Right lung (tissue), 10 donors: ENCODE measurements around the gene SOX15. TPM values are rescaled to one million over a fixed set of nuclear protein-coding genes. Genes with fewer than 3 reads are reported as not detected.
A peak's percentile ranks its signal among the peaks of the same experiment; 100 is the strongest.
"Not testable (repeated sequence)": the region's sequence is repeated elsewhere in the genome, so short reads cannot be mapped to it uniquely, and the experiment has no call there.

ENCODE experiments used
- DNase-seq, 2 donors: peaks; one replicate each; pipeline ENCODE4 v3.0.0-alpha.2; 2013
- long read RNA-seq, 8 donors: transcript quantifications; one replicate each; lab custom pipeline, GENCODE V29; 2026
- polyA plus RNA-seq, 5 donors: library from polyadenylated mRNA; unstranded; fragments of 120-200 nt; gene quantifications; one replicate each; pipeline versions ENCODE4 v1.2.1 to v1.2.3, GENCODE V29; 2013; ENCODE audit warnings: inconsistent platforms in 1 of 5, low replicate concordance in 1 of 5; ENCODE audit not compliant: insufficient read length in 5 of 5, insufficient read depth in 1 of 5

SOX15 gene
- 1 to 10 TPM; 1.4 to 2.5 (median 1.8) TPM for polyA plus RNA-seq
- long read RNA-seq, donor 1, partial matches to known transcripts: 0 of 4 reads
- long read RNA-seq, donor 1, other reads (novel, unspliced or antisense): 0 of 4 reads
- long read RNA-seq, donor 2, partial matches to known transcripts: 0 of 2 reads
- long read RNA-seq, donor 2, other reads (novel, unspliced or antisense): 0 of 2 reads
- long read RNA-seq, donor 3, partial matches to known transcripts: 0 of 4 reads
- long read RNA-seq, donor 3, other reads (novel, unspliced or antisense): 0 of 4 reads
- long read RNA-seq, donor 4, partial matches to known transcripts: 0 of 1 reads
- long read RNA-seq, donor 4, other reads (novel, unspliced or antisense): 0 of 1 reads
- long read RNA-seq, donor 5, partial matches to known transcripts: 0 of 6 reads
- long read RNA-seq, donor 5, other reads (novel, unspliced or antisense): 0 of 6 reads
- long read RNA-seq, donor 6, partial matches to known transcripts: 0 of 3 reads
- long read RNA-seq, donor 6, other reads (novel, unspliced or antisense): 0 of 3 reads
- long read RNA-seq, donor 7, partial matches to known transcripts: 0 of 1 reads
- long read RNA-seq, donor 7, other reads (novel, unspliced or antisense): 0 of 1 reads
- long read RNA-seq, donor 8, partial matches to known transcripts: 0 of 2 reads
- long read RNA-seq, donor 8, other reads (novel, unspliced or antisense): 0 of 2 reads

- DNase-seq: no peak
These were observed at the start of gene SOX15 for GRCh38 chr17:7589891-7590691. SOX15 (minus strand) TSS chr17:7590094; CDS start chr17:7589676, 418 bp downstream.

- no peak for DNase-seq
These were observed 46.3 kb upstream of the SOX15 start for GRCh38 chr17:7636163-7636562.

- DNase-seq: peak; percentile 62 to 76
These were observed 44.5 kb upstream of the SOX15 start for GRCh38 chr17:7634384-7634783.

- no peak for DNase-seq
These were observed 43.2 kb upstream of the SOX15 start for GRCh38 chr17:7633093-7633492.

- no peak for DNase-seq
These were observed 42.6 kb upstream of the SOX15 start for GRCh38 chr17:7632492-7632894.

- no peak for DNase-seq
These were observed 41.8 kb upstream of the SOX15 start for GRCh38 chr17:7631398-7632380.

GRCh38 chr17:7629939-7630571, 40.2 kb upstream of the SOX15 start, which contains the start of gene SHBG:
SHBG (plus strand) TSS chr17:7630135; CDS start chr17:7630173, 38 bp downstream.
- DNase-seq: no peak

GRCh38 chr17:7627250-7628121, 37.6 kb upstream of the SOX15 start, which contains the start of gene SAT2:
SAT2 (minus strand) TSS chr17:7627821; CDS start chr17:7627635, 186 bp downstream.
- DNase-seq: peak; percentile 90 to 94

GRCh38 chr17:7626956-7627249, 37.0 kb upstream of the SOX15 start:
- DNase-seq: no peak

GRCh38 chr17:7626307-7626706, 36.4 kb upstream of the SOX15 start:
- DNase-seq: no peak

GRCh38 chr17:7625749-7626148, 35.9 kb upstream of the SOX15 start:
- DNase-seq: not testable (repeated sequence)

GRCh38 chr17:7623661-7624060, 33.8 kb upstream of the SOX15 start:
- DNase-seq: no peak

- DNase-seq: no peak
These were observed 30.9 kb upstream of the SOX15 start for GRCh38 chr17:7620835-7621234.

- DNase-seq: no peak
These were observed 28.7 kb upstream of the SOX15 start for GRCh38 chr17:7618608-7619007.

GRCh38 chr17:7615265-7615747, 25.4 kb upstream of the SOX15 start:
- DNase-seq: no peak

GRCh38 chr17:7614425-7615264, 24.8 kb upstream of the SOX15 start, which contains the start of gene FXR2:
FXR2 (minus strand) TSS chr17:7614897; CDS start chr17:7614532, 365 bp downstream.
- DNase-seq: peak; percentile 100

GRCh38 chr17:7613769-7614424, 24.0 kb upstream of the SOX15 start:
- DNase-seq: no peak

- DNase-seq: no peak
These were observed 22.4 kb upstream of the SOX15 start for GRCh38 chr17:7612294-7612640.
